Thyroid gland (tissue), 4 donors: Measurements from ENCODE around the gene FBXO44.

Experiments
- POLR2A ChIP-seq, 2 donors: fragments of 450-650 bp; IDR thresholded peaks; one replicate each; pipeline ENCODE4 v1.6.1; 2017; ENCODE audit warnings: antibody characterized with exemption in 2 of 2, mild to moderate bottlenecking in 2 of 2, moderate library complexity in 1 of 2
- TF ChIP-seq, protein P1 (sequence below), 6 experiments: fragments of 200-600 bp in 3 of 6; fragments of 450-650 bp in 3 of 6; sonication (generic) in 3 of 6; IDR thresholded peaks; one replicate each; pipeline ENCODE4 v1.5.1; 2016 to 2019; ENCODE audit warnings: antibody characterized with exemption in 6 of 6, mild to moderate bottlenecking in 2 of 6, inconsistent platforms in 1 of 6, moderate library complexity in 1 of 6

DNA sequence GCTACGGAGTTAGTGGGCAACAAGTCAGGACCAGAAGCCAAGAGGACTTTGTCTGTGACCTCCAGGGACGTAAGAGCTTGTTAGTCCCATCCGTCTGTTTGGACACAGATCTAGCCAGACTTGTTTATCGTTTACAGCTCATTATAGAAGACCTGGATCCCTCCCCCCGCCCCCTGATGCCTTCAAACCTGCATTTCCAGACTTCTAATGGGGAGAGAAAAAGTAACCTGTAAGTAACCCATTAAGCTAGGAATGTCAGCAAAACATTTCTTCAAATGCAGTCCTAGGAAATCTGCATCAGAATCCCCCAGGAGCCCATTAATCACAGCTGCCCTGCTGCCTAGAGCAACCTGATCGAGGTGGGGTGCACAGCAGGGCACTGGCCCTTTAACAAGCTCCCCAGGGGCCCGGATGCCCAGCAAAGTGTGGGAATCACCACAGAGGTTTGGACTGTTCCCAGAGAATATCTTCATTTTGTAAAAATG is 27.7 kb downstream of the FBXO44 start:
- TF ChIP-seq, protein P1, sequence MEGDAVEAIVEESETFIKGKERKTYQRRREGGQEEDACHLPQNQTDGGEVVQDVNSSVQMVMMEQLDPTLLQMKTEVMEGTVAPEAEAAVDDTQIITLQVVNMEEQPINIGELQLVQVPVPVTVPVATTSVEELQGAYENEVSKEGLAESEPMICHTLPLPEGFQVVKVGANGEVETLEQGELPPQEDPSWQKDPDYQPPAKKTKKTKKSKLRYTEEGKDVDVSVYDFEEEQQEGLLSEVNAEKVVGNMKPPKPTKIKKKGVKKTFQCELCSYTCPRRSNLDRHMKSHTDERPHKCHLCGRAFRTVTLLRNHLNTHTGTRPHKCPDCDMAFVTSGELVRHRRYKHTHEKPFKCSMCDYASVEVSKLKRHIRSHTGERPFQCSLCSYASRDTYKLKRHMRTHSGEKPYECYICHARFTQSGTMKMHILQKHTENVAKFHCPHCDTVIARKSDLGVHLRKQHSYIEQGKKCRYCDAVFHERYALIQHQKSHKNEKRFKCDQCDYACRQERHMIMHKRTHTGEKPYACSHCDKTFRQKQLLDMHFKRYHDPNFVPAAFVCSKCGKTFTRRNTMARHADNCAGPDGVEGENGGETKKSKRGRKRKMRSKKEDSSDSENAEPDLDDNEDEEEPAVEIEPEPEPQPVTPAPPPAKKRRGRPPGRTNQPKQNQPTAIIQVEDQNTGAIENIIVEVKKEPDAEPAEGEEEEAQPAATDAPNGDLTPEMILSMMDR (IDR thresholded peaks at IDR 0.05): no peak
- no peak for TF ChIP-seq POLR2A (IDR thresholded peaks at IDR 0.05)
